ENCODE measurements around the gene ATN1.

Gene ATN1

DNA sequence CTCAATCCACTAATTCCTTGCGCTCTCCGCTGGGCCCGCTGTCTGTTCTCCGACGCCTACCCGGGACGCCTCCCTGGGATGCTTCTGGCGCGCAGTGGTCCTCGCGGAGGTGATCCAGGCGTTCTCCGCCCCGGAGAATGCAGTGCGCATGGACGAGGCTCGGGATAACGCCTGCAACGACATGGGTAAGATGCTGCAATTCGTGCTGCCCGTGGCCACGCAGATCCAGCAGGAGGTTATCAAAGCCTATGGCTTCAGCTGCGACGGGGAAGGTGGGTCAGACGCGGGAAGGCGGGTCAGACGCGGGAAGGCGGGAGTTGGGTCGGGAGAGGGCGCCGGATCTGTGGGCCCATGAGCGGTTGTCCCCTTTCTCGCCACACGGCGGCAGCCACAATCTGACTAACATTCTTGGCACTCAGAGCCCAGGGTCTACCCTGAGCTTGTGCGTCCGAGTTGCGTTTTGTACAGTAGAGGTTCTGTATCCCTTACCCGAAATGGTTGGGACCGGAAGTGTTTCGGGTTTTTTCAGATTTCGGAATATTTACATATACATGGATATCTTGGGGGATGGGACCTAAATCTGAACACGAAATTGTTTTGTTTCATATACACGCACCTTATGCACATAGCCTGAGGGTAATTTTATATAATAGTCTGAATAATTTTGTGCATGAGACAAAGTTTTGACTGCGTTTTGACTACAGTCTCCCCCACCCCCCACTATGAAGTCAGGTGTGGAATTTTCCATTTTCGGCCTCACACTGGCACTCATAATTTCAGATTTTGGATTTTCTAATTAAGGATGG, 16.8 kb downstream of the ATN1 start:
- peak; percentile 95 for DNase-seq

DNA sequence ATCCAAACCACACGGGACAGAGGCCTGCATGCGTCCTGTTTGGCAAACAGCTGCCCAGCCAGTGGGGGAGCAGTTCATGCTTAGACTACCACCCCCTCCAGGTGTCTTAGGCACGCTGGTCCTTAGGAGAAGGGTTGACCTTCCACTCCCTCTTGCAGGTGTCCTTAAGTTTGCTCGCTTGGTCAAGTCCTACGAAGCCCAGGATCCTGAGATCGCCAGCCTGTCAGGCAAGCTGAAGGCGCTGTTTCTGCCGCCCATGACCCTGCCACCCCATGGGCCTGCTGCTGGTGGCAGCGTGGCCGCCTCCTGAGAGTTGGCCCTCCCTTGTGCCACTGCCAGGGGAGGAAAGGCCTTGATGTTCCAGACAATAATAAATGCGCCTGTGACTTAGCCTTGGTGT, 17.9 kb downstream of the ATN1 start:
- no peak for DNase-seq

DNA sequence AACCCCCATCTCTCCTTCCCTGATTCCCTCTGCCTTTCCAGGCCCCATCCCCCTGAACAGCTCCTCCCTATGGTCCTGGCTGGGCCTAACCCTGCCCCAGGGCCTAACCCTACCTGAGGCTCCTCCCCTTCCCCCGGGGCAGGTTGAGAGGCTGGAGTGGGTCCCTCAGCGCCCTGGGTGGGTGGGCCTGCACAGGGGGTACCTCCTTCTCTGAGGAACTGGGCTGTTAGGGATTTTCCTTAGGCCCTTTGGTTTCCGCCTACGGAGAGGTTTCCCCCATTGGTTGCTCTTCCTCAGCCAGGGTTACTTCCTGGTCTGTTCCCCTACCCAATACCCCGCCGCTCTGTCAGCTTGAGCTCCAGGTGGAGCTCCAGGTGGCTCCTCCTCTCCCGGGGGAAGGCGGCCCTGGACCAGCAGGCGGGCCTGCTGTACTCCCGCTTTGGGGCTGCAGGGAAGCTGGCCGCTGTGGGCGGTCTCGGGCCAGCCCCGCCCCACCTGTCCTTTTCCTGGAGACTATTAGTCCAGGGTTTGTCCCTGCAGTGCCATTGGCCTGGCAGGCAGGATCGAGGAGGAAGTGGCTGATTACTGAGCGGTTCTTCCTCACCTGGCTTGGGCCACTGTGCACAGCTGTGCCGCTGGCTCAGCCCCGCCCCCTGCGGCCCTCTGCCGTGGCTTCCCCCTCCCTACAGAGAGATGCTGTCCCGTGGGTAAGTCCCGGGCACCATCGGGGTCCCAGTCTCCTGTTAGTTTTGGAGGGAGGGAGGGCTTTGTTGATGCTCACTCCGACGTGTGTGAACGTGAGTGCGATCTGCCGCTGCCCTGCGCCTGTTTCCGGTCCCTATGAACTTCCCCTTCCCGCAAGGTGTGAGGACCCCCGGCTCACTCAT, 18.5 kb downstream of the ATN1 start:
- DNase-seq, result peak; percentile 95

DNA sequence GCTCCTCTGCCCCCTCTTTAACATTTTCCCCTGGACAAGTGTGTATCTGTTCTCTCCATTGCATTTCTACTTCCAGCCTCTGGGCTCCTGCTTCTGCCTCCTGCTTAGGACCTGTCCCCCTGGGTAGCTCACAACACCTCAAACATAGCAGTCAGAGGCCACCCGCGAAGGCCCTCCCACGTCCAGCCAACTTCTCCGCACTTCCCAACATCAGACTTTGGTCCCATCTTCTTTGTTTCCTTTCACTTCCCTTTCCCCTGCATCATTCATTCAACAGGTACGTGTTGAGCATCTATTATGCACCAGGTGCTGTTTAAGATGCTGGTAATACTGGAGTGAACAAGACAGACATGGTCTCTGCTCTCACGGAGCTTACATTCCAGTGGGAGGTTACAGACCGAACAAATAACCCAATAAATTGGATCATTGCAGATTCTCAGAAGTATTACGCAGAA, 19.2 kb downstream of the ATN1 start:
- no peak for DNase-seq

DNA sequence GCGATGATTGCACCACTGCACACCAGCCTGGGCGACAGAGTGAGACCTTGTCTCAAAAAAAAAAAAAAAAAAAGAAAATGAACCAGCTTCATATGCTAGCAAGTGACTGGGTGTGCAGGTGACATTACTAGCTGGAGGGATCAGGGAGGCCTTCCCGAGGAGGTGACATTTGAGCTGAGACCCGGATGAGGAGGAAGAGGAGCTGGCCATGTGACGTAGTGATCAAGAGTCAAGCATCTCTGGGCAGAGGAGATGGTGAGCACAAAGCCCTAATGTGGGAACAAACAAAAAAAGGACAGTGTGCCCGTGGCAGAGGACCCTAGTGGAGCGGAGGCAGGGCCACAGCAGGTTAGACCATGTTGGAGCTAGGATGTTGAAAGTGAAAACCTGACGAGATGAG, 19.9 kb downstream of the ATN1 start:
- no peak for DNase-seq

DNA sequence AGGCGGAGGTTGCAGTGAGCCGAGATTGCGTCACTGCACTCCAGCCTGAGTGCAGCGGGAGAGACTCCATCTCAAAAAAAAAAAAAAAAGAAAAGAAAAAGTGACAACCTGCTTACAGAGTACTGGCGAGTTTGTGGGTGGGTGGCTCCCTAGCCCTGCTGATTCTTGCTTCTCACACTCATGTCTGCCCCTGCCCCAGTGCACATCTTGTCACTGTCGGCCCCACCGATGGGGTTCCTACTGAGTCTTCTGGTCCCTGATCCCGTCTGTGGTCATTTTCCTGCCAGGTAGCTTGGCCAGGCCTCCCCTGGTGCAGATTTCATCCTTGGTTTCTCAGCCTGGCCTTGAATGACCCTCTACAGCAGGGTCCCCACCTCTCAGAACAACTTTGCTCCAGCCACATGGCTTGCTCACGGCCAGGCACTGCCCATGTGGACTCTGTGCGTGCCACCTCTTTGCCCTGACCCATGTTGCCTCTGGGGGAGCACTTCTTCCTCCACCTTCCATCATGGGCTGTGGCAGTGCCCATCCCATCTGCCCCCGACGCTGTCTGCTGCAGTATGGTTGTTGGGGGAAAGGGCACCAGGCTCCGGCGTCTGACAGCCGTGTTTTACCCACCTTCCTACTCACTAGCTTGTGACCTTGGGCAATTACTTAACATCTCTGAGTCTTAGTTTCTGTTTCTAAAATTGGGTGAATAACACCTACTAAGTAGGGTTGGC, 21.3 kb downstream of the ATN1 start:
- DNase-seq, result no peak

DNA sequence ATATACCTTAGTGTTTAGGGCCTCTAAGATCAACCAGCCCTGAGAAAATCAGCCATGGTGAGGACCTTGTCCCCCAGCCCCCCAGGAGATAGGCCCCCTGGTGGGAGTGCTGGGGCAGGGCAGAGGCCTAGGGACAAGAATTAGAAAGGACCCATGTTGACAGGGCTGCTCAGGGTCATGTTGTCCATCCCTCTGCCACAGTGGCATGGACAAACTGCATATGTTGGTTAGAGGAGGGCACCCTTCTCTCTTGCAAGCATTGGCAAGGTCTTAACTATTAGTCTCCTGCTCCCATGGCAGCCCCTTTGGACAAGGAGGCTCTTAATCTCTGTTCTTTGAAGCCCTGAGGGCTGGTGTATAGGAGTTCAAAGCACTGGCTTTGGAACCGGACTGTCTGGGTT, 22.6 kb downstream of the ATN1 start:
- DNase-seq, result no peak

DNA sequence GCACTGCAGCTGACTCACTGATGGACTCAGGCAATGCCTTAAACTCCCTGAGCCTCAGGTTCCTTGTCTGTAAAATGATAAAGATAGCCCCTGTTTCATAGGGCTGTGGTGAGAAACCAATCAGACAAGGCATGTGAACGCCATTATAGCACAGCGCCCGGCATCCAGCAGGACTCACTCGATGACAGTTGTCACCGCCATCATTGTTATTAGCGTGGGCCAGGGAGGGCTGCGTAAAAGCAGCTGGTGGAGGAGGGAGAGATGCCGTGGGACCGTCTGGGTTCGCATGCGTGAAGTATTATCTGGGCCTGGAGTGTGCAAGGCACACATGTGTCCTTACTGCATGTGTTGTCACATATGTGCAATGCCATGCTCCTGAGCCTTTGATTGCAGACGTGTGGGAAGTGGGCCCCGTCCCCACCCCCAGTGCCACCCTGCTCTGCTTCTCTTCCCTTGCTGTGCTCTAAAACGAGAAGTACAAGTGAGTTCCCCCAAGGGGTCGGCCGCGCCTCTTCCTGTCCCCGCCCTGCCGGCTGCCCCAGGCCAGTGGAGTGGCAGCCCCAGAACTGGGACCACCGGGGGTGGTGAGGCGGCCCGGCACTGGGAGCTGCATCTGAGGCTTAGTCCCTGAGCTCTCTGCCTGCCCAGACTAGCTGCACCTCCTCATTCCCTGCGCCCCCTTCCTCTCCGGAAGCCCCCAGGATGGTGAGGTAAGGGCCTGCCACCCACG, 23.2 kb downstream of the ATN1 start, which contains the start of gene PTPN6:
TSS of gene PTPN6 (plus strand) at position 546 of the 730 bp plus-strand sequence. CDS start at position 703, 157 bp downstream.
- DNase-seq, result no peak

DNA sequence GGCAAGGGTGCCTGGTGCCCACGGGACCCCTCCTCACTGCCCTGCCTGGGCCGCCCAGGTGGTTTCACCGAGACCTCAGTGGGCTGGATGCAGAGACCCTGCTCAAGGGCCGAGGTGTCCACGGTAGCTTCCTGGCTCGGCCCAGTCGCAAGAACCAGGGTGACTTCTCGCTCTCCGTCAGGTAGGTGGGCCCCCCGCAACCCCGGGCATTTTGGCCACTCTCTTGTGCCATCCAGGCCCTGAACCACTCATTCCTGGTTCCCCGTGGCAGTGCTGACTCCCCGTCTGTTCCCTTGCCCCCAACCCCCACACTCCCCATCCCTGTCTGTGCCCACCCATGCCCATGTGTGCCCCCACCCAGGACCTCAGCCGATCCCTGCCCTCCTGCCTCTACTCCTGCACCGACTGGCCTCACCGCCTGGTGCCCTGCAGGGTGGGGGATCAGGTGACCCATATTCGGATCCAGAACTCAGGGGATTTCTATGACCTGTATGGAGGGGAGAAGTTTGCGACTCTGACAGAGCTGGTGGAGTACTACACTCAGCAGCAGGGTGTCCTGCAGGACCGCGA, 23.9 kb downstream of the ATN1 start:
- DNase-seq, result no peak

DNA sequence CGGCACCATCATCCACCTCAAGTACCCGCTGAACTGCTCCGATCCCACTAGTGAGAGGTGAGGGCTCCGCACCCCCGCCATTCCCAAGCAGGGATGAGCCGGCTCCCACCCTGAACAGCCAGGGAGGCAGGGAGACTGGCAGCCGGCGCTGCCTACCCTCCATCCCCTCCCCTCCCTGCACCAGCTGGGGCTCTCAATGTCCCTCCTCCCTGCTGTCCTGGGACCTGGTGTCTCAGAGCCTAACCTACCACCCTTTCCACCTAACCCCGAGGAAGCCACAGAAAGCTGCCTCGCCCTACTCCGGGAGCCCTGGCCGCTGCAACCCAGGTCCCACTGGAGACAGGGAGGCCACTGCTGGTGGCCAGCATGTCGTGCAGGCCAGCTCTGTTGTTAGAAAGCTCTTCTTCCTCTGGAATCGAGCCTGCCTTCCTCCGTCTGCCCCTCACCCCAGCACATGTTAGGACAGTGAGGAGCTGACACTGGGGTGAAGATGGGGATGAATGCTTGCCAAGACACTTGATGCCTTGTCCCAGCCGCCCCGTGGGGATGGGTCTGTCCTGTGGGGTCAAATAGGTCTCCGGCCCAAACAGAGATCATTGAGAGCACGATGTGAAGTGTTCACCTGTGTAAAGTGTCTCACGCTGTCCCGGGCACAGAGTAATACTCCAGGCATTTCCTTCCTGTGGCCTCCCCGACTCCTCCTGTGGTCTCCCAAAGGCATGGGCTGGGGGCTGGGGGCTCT, 24.5 kb downstream of the ATN1 start:
- no peak for DNase-seq

DNA sequence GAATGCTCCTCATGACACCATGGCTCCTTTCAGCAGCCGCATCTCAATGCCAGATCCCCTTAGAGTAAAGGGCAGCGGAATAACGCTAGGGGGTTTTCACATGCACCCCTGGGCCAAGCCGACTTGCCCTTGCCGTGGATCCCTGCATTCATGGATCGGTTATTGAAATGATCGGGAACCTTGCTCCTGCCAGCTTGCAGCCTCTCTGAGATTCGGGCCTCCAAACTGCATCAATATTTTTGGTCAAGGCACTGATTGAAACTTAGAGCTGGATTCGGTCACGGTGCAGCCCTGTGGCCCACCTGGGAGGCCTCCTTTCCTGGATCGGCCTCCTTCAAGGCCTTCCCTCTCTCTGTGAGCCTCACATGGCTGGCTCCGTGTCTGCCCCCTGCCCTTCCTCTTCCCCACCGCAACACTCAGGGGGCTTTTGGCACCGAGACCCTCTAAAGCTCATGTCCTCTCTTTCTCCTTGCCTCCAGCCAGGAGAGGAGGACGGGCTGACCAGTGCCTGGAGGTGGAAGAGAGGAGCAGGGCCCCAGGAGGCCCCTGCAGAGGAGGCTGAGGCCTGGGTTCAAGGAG, 25.2 kb downstream of the ATN1 start:
- no peak for DNase-seq

DNA sequence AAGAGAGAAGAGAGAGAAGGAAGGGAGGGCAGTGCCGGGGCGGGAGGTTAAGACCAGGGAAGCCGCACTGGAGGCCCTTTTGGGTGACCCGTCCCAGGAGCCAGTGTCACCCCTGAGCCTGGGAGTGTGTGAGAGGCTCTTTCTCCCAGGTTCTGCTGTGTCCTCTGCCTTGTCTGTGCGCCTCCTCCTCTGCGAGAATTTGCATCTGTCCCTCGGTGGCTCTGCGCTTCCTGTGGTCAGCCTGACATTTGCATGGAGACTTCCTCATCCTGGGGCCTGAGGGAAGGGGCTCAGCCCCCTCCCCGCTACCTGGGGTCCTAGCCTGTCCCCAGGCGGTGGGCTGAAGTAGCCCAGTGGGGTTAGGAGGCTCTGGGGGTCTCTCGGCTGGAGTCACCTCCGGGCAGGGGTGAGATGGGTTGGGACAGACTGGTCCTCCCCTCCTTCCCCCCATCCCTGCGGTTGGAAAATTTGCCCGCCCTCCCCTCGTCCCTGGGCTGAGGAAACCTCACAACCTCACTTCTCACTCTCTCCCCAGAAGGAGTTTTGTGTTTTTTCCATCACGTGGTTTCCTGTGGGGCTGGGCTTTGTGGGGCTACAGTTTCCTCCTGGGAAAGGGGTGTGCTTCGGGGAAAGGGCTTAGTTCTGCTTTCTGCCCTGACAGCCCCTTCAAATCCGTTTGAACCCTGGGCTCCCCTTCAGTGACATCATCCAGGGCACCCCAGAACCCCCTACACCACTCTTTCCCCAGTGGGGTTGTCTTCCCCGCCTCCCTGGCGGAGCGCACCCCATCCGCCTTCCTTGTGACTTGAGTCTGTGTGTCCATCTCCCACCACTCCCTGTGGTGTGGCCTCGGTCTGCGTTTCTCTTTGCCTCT, 25.9 kb downstream of the ATN1 start:
- no peak for DNase-seq

DNA sequence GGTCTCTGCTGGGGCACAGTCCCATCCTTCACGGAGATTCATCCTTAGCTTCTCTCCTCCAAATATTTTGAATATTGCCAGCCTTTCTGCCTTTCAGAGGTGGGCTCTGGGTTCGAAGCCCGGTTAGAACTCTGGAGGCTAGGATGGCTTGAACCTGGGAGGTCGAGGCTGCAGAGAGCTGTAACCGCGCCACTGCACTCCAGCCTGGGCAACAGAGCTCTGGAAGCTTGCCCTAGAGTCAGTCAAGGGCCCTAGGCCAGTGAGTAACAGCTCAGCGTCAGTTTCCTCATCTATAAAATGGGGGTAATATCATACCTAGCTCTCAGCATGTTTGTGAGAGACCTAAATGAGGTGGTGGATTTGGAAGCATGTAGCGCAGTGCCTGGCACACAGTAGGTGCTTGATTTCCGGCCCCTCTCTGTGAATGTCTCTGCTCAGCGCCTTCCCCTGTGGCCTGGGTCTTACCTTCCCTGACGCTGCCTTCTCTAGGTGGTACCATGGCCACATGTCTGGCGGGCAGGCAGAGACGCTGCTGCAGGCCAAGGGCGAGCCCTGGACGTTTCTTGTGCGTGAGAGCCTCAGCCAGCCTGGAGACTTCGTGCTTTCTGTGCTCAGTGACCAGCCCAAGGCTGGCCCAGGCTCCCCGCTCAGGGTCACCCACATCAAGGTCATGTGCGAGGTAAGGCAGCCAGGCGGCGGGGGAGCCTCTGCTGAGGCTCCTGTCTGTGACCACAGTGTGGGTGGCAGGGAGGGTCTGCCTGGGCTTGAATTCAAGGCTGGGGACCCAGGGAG, 26.8 kb downstream of the ATN1 start:
- DNase-seq, result no peak

DNA sequence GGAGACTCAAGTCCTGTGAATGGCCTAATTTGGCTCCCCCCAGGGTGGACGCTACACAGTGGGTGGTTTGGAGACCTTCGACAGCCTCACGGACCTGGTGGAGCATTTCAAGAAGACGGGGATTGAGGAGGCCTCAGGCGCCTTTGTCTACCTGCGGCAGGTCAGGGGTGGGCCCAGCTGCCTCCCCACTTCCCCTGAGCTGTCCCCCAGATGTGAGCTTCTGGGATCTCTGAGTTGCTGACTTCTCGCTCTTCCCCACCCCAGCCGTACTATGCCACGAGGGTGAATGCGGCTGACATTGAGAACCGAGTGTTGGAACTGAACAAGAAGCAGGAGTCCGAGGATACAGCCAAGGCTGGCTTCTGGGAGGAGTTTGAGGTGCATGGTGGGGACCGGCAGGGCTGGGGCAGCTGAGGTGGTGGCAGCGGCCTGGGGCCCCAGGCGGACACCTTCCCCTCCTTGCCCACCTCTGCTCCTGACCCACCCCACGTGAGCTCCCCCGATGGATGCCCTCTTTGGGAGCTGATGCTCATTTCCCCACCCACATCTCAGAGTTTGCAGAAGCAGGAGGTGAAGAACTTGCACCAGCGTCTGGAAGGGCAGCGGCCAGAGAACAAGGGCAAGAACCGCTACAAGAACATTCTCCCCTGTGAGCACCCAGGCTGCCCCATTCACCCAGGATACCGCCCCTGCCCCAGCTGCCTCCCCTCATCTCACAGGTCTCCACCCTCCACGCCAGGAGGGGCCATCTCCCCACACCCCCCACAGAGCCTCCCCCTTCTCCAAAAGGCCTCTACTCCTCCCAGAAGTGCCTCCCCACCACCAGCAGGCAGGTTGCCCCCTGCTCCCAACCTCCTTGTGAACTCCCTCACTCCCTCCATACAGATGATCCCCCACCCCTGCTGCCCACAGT, 27.6 kb downstream of the ATN1 start:
- no peak for DNase-seq

DNA sequence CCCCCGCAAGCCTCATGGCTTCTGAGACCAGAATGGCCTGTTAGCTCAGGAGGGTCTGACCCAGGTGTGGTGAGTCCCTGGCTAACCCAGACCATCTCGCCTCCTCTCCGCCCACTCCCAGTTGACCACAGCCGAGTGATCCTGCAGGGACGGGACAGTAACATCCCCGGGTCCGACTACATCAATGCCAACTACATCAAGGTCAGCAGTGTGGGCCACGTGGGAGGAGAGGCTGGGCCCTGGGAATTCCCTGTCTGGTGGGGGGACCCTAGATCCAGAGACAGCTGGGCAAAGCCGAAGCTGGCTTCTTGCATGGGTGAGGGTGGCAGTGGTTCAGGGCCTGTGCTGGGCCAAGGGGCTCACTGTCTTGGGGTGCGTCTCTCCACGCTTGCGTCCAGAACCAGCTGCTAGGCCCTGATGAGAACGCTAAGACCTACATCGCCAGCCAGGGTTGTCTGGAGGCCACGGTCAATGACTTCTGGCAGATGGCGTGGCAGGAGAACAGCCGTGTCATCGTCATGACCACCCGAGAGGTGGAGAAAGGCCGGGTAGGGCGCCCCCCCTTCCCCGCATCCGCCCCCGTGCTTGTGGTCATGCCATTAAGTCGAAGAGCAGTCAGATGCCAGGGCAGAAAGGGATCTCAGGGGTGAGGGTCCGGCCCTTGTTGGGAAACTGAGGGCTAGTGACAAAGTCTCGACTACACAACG, 28.4 kb downstream of the ATN1 start:
- no peak for DNase-seq

DNA sequence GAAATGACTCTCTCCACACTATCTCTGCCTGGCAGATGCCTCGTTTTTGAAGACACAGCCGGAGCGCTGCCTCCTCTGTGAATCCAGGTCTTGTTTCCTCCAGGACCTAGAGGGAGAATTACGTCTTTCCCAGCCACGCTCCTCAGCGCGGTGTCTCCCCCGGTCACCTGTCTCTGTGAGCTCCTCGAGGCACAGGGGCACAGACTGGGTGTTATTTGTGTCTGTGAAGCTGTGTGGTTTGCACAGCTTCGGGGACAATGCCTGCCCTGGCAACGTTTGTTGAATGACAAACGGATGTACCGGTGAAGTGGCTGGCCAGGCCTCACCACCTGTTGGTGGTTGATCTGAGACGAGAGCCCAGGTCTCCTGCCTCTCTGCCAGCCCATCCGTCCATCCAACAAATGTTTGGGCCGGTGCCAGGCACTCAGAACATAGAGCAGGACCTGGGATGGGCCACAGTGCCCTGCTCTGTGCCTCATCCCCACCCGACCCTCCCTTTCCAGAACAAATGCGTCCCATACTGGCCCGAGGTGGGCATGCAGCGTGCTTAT, 29.5 kb downstream of the ATN1 start:
- DNase-seq, result no peak

Data from NCI-H1105 (cell line).